Peyer's patch (tissue), 4 donors: ENCODE data around the gene RNF38. TPM values are rescaled to one million over a fixed set of nuclear protein-coding genes. Genes with fewer than 3 reads are reported as not detected.
"Not testable (repeated sequence)": the region's sequence is repeated elsewhere in the genome, so short reads cannot be mapped to it uniquely, and the experiment has no call there.

Experiments
- DNase-seq, 3 donors: peaks; one replicate each; pipeline ENCODE4 v3.0.0-alpha.2; 2017 to 2019
- H3K27ac ChIP-seq, 4 donors: fragments of 200-600 bp; sonication (generic); one replicate each; pipeline ENCODE4 v1.5.1; 2016 to 2019
- H3K27me3 ChIP-seq, 2 donors: fragments of 200-600 bp; sonication (generic); one replicate each; pipeline ENCODE4 v1.5.1; 2019
- H3K36me3 ChIP-seq, 3 donors: fragments of 200-600 bp; sonication (generic); one replicate each; pipeline ENCODE4 v1.5.1; 2016 to 2019
- H3K4me1 ChIP-seq, 4 donors: fragments of 200-600 bp; sonication (generic); one replicate each; pipeline ENCODE4 v1.5.1; 2016 to 2019
- H3K4me3 ChIP-seq, 4 donors: fragments of 200-600 bp; sonication (generic); 1 replicate in 3 of 4; 2 replicates in 1 of 4; pipeline ENCODE4 v1.5.1; 2016 to 2019; ENCODE audit warnings: mild to moderate bottlenecking in 1 of 4
- H3K9me3 ChIP-seq, 4 donors: fragments of 200-600 bp; sonication (generic); one replicate each; pipeline ENCODE4 v1.5.1; 2016 to 2019; ENCODE audit warnings: mild to moderate bottlenecking in 1 of 4
- POLR2A ChIP-seq, 2 donors: fragments of 450-650 bp; IDR thresholded peaks; one replicate each; pipeline ENCODE4 v1.5.1; 2017; ENCODE audit warnings: antibody characterized with exemption in 2 of 2, mild to moderate bottlenecking in 2 of 2, moderate library complexity in 2 of 2
- total RNA-seq, 4 donors: library from RNA; depleted of rRNA; stranded (reverse); fragments of >200 nt; gene quantifications; one replicate each; pipeline ENCODE4 v1.1.0, GENCODE V29; 2016
- TF ChIP-seq, protein P1 (sequence below), 6 experiments: fragments of 450-650 bp in 4 of 6; fragments of 200-600 bp in 2 of 6; sonication (generic) in 1 of 6; IDR thresholded peaks; one replicate each; pipeline ENCODE4 v1.5.1; 2017 to 2019; ENCODE audit warnings: antibody characterized with exemption in 6 of 6, mild to moderate bottlenecking in 3 of 6, moderate library complexity in 1 of 6

Gene RNF38
- total RNA-seq, 4 donors from 2014 or later: 16.5 to 23.9 (median 20.6) TPM

GRCh38 chr9:36392489-36392888 is 7.6 kb downstream of the RNF38 start:
- DNase-seq: no peak
- no peak overlapping the region for H3K4me3 ChIP-seq
- H3K27me3 ChIP-seq: no peaks in the 10 kb centered on the region
- TF ChIP-seq, protein P1, sequence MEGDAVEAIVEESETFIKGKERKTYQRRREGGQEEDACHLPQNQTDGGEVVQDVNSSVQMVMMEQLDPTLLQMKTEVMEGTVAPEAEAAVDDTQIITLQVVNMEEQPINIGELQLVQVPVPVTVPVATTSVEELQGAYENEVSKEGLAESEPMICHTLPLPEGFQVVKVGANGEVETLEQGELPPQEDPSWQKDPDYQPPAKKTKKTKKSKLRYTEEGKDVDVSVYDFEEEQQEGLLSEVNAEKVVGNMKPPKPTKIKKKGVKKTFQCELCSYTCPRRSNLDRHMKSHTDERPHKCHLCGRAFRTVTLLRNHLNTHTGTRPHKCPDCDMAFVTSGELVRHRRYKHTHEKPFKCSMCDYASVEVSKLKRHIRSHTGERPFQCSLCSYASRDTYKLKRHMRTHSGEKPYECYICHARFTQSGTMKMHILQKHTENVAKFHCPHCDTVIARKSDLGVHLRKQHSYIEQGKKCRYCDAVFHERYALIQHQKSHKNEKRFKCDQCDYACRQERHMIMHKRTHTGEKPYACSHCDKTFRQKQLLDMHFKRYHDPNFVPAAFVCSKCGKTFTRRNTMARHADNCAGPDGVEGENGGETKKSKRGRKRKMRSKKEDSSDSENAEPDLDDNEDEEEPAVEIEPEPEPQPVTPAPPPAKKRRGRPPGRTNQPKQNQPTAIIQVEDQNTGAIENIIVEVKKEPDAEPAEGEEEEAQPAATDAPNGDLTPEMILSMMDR (IDR thresholded peaks at IDR 0.05): no peak
- no peak for TF ChIP-seq POLR2A (IDR thresholded peaks at IDR 0.05)
- H3K27ac ChIP-seq: no peak overlapping the region
- H3K9me3 ChIP-seq: no peaks in the 10 kb centered on the region
- no peaks in the 10 kb centered on the region for H3K4me1 ChIP-seq
- H3K36me3 ChIP-seq: no peaks in the 10 kb centered on the region

GRCh38 chr9:36389590-36389989 is 10.5 kb downstream of the RNF38 start:
- H3K27ac ChIP-seq: no peak overlapping the region
- H3K4me1 ChIP-seq: no peaks in the 10 kb centered on the region
- DNase-seq: no peak
- no peak overlapping the region for H3K4me3 ChIP-seq
- H3K36me3 ChIP-seq: peaks cover 0 to 12% (median 0%) of the 10 kb centered on the region in 3 donors
- TF ChIP-seq, protein P1 (IDR thresholded peaks at IDR 0.05): no peak
- no peak for TF ChIP-seq POLR2A (IDR thresholded peaks at IDR 0.05)
- no peaks in the 10 kb centered on the region for H3K9me3 ChIP-seq
- no peaks in the 10 kb centered on the region for H3K27me3 ChIP-seq

DNA sequence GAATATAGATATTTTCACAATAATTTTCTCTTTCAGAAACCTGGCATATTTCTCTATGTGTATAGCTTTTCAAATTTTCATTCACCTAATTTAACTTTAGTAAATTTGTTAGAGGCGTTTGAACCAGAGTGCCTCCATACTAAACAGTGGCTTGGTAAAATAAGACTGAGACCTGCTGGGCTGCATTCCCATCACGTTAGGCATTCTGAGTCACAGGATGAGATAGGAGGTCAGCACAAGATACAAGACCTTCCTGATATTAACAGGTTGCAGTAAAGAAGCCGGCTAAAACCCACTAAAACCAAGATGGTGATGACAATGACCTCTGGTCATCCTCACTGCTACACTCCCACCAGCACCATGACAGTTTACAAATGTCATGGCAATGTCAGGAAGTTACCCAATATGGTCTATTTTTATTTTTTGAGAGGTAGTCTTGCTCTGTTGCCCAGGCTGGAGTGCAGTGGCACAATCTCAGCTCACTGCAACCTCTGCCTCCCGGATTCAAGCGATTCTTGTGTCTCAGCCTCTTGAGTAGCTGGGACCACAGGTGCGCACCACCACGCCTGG is 13.6 kb downstream of the RNF38 start:
- Histone ChIP-seq H3K4me1 (peaks cover 0 to 17% (median 0%) of the 10 kb centered on the region in 4 donors), H3K36me3 (peaks cover 0 to 12% (median 0%) of the 10 kb centered on the region in 3 donors)
- H3K4me3 ChIP-seq, DNase-seq, H3K27ac ChIP-seq, H3K27me3 ChIP-seq, H3K9me3 ChIP-seq: not testable (repeated sequence)

DNA sequence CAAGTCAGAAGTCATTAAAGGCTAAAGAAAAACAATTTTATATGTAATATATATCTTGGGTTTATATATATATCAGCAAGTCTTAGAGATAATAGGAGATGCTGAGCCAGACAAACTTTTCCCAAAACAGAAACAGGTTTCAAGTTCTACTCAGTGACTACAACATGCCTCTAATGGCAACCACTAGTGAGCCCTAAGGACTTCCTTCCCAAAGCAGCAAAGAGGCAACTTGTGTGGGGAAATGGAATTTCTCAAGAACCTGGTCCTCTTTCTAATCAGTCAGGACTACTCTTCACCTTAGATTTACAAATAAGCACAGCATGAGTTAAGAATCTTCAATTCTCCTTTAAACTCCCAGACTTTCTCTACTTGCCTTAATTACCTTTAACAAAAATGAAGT is 17.6 kb downstream of the RNF38 start:
- Histone ChIP-seq H3K27me3 (no peaks in the 10 kb centered on the region), H3K4me3 (no peak overlapping the region), H3K36me3 (peaks cover 0 to 12% (median 0%) of the 10 kb centered on the region in 3 donors), H3K27ac (no peak overlapping the region), H3K9me3 (no peaks in the 10 kb centered on the region), H3K4me1 (peaks cover 0 to 17% (median 0%) of the 10 kb centered on the region in 4 donors)
- no peak for DNase-seq
- no peak for TF ChIP-seq POLR2A (IDR thresholded peaks at IDR 0.05)
- TF ChIP-seq, protein P1 (IDR thresholded peaks at IDR 0.05): no peak

DNA sequence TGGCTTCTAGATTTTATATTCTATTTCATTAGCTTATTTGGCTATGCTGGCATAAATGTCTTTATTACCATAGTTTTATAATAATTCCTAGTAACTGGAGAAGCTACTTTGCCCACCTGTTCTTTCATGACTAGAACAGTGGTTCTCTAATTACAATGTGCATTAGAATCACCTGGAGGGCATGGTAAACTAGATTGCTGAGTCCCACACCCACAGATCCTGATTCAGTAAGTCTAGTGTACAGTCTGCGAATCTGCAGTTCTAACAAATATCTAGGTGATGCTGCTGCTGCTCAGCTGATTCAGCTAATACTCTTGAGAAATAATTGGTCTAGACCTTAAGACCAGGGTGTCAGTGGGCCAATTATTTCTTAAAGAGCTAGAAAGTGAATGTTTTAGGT is 35.5 kb downstream of the RNF38 start:
- no peaks in the 10 kb centered on the region for H3K9me3 ChIP-seq
- peaks cover 0 to 47% (median 4%) of the 10 kb centered on the region in 3 donors for H3K36me3 ChIP-seq
- no peak overlapping the region for H3K27ac ChIP-seq
- TF ChIP-seq POLR2A (IDR thresholded peaks at IDR 0.05): no peak
- TF ChIP-seq, protein P1 (IDR thresholded peaks at IDR 0.05): no peak
- no peaks in the 10 kb centered on the region for H3K27me3 ChIP-seq
- H3K4me3 ChIP-seq: no peak overlapping the region
- no peaks in the 10 kb centered on the region for H3K4me1 ChIP-seq
- DNase-seq: no peak

- Histone ChIP-seq H3K27ac (no peak overlapping the region), H3K9me3 (no peaks in the 10 kb centered on the region), H3K27me3 (no peaks in the 10 kb centered on the region), H3K4me3 (no peak overlapping the region), H3K4me1 (no peaks in the 10 kb centered on the region), H3K36me3 (peaks cover 0 to 35% (median 4%) of the 10 kb centered on the region in 3 donors)
- DNase-seq: no peak
- no peak for TF ChIP-seq POLR2A (IDR thresholded peaks at IDR 0.05)
- TF ChIP-seq, protein P1 (IDR thresholded peaks at IDR 0.05): no peak
Observed at GRCh38 chr9:36363448-36363847, 36.6 kb downstream of the RNF38 start.
